ENCODE measurements around the gene SSTR3. TPM values are rescaled to one million over a fixed set of nuclear protein-coding genes. Genes with fewer than 3 reads are reported as not detected.
A peak's percentile ranks its signal among the peaks of the same experiment; 100 is the strongest.

The SSTR3 gene
- total RNA-seq, 1 experiment from 2014 or later: 0.22 TPM

DNA sequence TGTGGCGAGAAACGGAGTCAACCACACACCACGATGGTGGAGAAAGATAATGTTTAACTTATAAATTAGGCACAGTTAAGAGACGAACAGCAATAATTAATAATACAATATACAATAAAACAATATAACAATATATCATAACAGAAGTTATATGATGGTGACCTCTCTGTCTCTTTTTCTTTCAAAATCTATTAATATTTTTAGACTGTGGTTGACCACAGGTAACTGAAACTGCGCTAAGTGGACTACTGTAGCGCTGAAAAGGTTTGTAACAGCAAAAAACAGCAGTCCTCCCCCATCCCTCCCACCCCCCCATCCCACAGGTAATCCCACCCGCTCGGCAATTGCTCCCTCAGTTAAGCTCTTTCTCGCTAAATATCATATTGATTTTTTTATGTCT lies 3.6 kb upstream of the SSTR3 start:
- TF ChIP-seq FOXJ3 (CRISPR knock-in tag; IDR thresholded peaks at IDR 0.05; ENCODE audit: borderline replicate concordance): no peak
- TF ChIP-seq OVOL2 (CRISPR knock-in tag; IDR thresholded peaks at IDR 0.05; ENCODE audit: borderline replicate concordance): no peak
- TF ChIP-seq E2F5 (CRISPR knock-in tag; IDR thresholded peaks at IDR 0.05): no peak
- TF ChIP-seq PRRX2 (CRISPR knock-in tag; IDR thresholded peaks at IDR 0.05): no peak
- no peak for TF ChIP-seq FOXK1 (CRISPR knock-in tag; IDR thresholded peaks at IDR 0.05)
- no peak for TF ChIP-seq TEAD4 (CRISPR knock-in tag; IDR thresholded peaks at IDR 0.05)
- TF ChIP-seq, protein P1, sequence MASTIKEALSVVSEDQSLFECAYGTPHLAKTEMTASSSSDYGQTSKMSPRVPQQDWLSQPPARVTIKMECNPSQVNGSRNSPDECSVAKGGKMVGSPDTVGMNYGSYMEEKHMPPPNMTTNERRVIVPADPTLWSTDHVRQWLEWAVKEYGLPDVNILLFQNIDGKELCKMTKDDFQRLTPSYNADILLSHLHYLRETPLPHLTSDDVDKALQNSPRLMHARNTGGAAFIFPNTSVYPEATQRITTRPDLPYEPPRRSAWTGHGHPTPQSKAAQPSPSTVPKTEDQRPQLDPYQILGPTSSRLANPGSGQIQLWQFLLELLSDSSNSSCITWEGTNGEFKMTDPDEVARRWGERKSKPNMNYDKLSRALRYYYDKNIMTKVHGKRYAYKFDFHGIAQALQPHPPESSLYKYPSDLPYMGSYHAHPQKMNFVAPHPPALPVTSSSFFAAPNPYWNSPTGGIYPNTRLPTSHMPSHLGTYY (CRISPR knock-in tag; IDR thresholded peaks at IDR 0.05): no peak
- TF ChIP-seq TEAD1 (CRISPR knock-in tag; IDR thresholded peaks at IDR 0.05): no peak
- TF ChIP-seq ZNF281 (CRISPR knock-in tag; IDR thresholded peaks at IDR 0.05): no peak
- no peak for TF ChIP-seq JAZF1 (CRISPR knock-in tag; IDR thresholded peaks at IDR 0.05)
- TF ChIP-seq, protein P2, sequence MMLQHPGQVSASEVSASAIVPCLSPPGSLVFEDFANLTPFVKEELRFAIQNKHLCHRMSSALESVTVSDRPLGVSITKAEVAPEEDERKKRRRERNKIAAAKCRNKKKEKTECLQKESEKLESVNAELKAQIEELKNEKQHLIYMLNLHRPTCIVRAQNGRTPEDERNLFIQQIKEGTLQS (CRISPR knock-in tag; conservative IDR thresholded peaks at IDR 0.05): no peak
- Mint-ChIP-seq H3K36me3 (no peaks in the 10 kb centered on the region), H3K9me3 (peaks cover 3% of the 10 kb centered on the region), H3K4me1 (peaks cover 15% of the 10 kb centered on the region), H3K4me3 (no peak overlapping the region), H3K27me3 (ENCODE audit: low read depth) (peaks cover 12% of the 10 kb centered on the region), H3K27ac (no peak overlapping the region)
- CTCF ChIA-PET: interaction anchor here (1.2 to 4.8 kb wide), 4 partner anchors 10 to 89 kb away, joined by 3 to 21 read pairs (median 4); no protein-coding TSS in a partner anchor
- POLR2A ChIA-PET: no interaction called here
- ATAC-seq (no peak), DNase-seq (ENCODE audit: low spot score) (no peak)

DNA sequence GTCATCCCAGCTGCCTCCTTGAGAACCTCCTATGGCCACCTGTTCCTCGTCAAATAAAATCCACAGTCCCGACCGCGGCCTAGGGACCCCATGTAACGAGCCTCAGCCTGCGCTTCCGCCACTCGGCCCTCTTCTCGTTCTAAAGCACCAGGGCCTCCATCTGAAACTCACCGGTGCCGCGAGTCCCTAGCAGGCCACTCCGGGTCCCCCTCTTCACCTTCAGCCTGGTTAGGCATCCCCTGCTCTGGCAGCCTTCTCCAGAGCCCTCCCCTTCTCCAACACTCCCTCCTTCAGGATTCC lies 2.4 kb upstream of the SSTR3 start:
- Mint-ChIP-seq H3K36me3 (no peaks in the 10 kb centered on the region), H3K4me1 (peaks cover 12% of the 10 kb centered on the region), H3K4me3 (no peak overlapping the region), H3K27ac (peak overlapping the region; percentile 15; the same call in 1 of the 2 replicates), H3K27me3 (ENCODE audit: low read depth) (peaks cover 12% of the 10 kb centered on the region), H3K9me3 (no peaks in the 10 kb centered on the region)
- ATAC-seq (no peak), DNase-seq (ENCODE audit: low spot score) (no peak)
- TF ChIP-seq TEAD1 (CRISPR knock-in tag; IDR thresholded peaks at IDR 0.05) (no peak), GRHL2 (CRISPR knock-in tag; IDR thresholded peaks at IDR 0.05; ENCODE audit: insufficient replicate concordance, severe bottlenecking) (no peak)
- ChIA-PET POLR2A (no interaction called here), CTCF (interaction anchor here (4.8 kb wide), 1 partner anchor 15 kb away, joined by 21 read pairs; no protein-coding TSS in a partner anchor)

GRCh38 chr22:37213941-37214730 lies 1.9 kb upstream of the SSTR3 start:
- CTCF ChIA-PET: interaction anchor here (4.8 kb wide), 1 partner anchor 14 kb away, joined by 21 read pairs; no protein-coding TSS in a partner anchor
- TF ChIP-seq NR2C2 (CRISPR knock-in tag; IDR thresholded peaks at IDR 0.05): no peak
- no peak for TF ChIP-seq GABPB1 (CRISPR knock-in tag; IDR thresholded peaks at IDR 0.05)
- TF ChIP-seq KAT7 (CRISPR knock-in tag; IDR thresholded peaks at IDR 0.05; ENCODE audit: borderline replicate concordance): no peak
- no peak for TF ChIP-seq TP53 (CRISPR knock-in tag; IDR thresholded peaks at IDR 0.05)
- ATAC-seq: no peak
- peaks cover 12% of the 10 kb centered on the region for H3K4me1 Mint-ChIP-seq
- H3K36me3 Mint-ChIP-seq: no peaks in the 10 kb centered on the region
- no peak overlapping the region for H3K4me3 Mint-ChIP-seq
- no peak for DNase-seq (ENCODE audit: low spot score)
- peaks cover 7% of the 10 kb centered on the region for H3K27me3 Mint-ChIP-seq (ENCODE audit: low read depth)
- peak overlapping the region; percentile 15; the same call in 1 of the 2 replicates for H3K27ac Mint-ChIP-seq
- no peaks in the 10 kb centered on the region for H3K9me3 Mint-ChIP-seq
- POLR2A ChIA-PET: no interaction called here

Measured in WTC11 (cell line).